Motor neuron (in vitro differentiated cells): ENCODE results near the gene B4GALNT2. TPM values are rescaled to one million over a fixed set of nuclear protein-coding genes. Genes with fewer than 3 reads are reported as not detected.

Source experiments
- ATAC-seq, 8 experiments: fragments of 200-7000 bp; cut with Tn5 transposase; replicated peaks in 6 of 8; 2 replicates each; pipeline ENCODE4 v1.8.0; 2021; ENCODE audit warnings: mild to moderate bottlenecking in 8 of 8, moderate library complexity in 8 of 8
- H3K27ac ChIP-seq, 2 donors: fragments of 250-450 bp; sonication (Bioruptor Pico); 2 replicates each; pipeline ENCODE4 v1.9.0; 2021; ENCODE audit warnings: antibody characterized with exemption in 2 of 2, mild to moderate bottlenecking in 2 of 2, moderate library complexity in 1 of 2
- H3K4me1 ChIP-seq, 2 donors: fragments of 250-450 bp; sonication (Bioruptor Pico); replicated peaks in 1 of 2; 2 replicates each; pipeline ENCODE4 v1.6.1; 2021; ENCODE audit warnings: antibody characterized with exemption in 2 of 2, mild to moderate bottlenecking in 2 of 2, moderate library complexity in 1 of 2
- H3K4me3 ChIP-seq, 5 donors: fragments of 250-450 bp; sonication (Bioruptor Pico); 2 replicates each; pipeline ENCODE4 v1.9.0; 2021; ENCODE audit warnings: antibody characterized with exemption in 5 of 5, mild to moderate bottlenecking in 5 of 5, moderate library complexity in 4 of 5
- WGBS, 10 experiments: fragments of 450-650 bp; shearing (Covaris generic); methylation state at CpG; one replicate each; pipeline ENCODE4 v1.0.0; 2022; 5-methylcytosine and 5-hydroxymethylcytosine counted together
- in situ Hi-C, 9 experiments: fragments of 400-800 bp; cut with MboI; loops; one replicate each; pipeline ENCODE4 v1.15.0; 2021; ENCODE audit warnings: low sequenced_read_pairs in 9 of 9, low pct_unique_long_range_greater_than_20kb in 2 of 9; ENCODE audit not compliant: unreplicated experiment in 9 of 9
- total RNA-seq, 8 experiments: library from RNA; unstranded; fragments of 300-600 nt; gene quantifications; 2 replicates each; pipeline versions ENCODE4 v1.2.3 to v1.2.4, GENCODE V29; 2022

Gene B4GALNT2
- total RNA-seq, 8 experiments from 2014 or later: 0.04 to 0.22 (median 0.07) TPM; not detected in 3

GRCh38 chr17:49210158-49211029, 77.8 kb downstream of the B4GALNT2 start, which contains the start of the genes ABI3 and GNGT2:
Gene ABI3 (plus strand): TSS chr17:49210707. CDS start chr17:49210725, 18 bp downstream.
Gene GNGT2 (minus strand): TSS chr17:49210574. CDS start chr17:49207422, 3,152 bp downstream.
- H3K4me1 ChIP-seq: no peaks in the 10 kb centered on the region
- 0 to 80% (median 29%) methylated on average over 1 to 9 of the region's 22 CpGs; no CpG with 5 or more reads in 3 of the 10 experiments for WGBS, 10 experiments
- in situ Hi-C loops: no loop called here
- no peak within 1 kb of the TSS for H3K27ac ChIP-seq
- no peak within 1 kb of the TSS for H3K4me3 ChIP-seq
- peak in 3 of 8 experiments; percentile 23 to 81 (median 75) for ATAC-seq

- Histone ChIP-seq H3K27ac (no peak overlapping the region), H3K4me1 (no peaks in the 10 kb centered on the region), H3K4me3 (no peak overlapping the region)
- WGBS, 10 experiments: 13 to 100% (median 54%) methylated on average over 1 to 5 of the region's 5 CpGs; no CpG with 5 or more reads in 6 of the 10 experiments
- in situ Hi-C loops: no loop called here
- ATAC-seq: no peak
Observed at GRCh38 chr17:49213399-49213798, 80.8 kb downstream of the B4GALNT2 start.

GRCh38 chr17:49213847-49214246, 81.3 kb downstream of the B4GALNT2 start:
- ATAC-seq: peak in 2 of 8 experiments; percentile 4 to 56
- no peak overlapping the region for H3K27ac ChIP-seq
- no peak overlapping the region for H3K4me3 ChIP-seq
- 20 to 90% (median 72%) methylated on average over 1 to 2 of the region's 2 CpGs; no CpG with 5 or more reads in 5 of the 10 experiments for WGBS, 10 experiments
- in situ Hi-C loops: no loop called here
- no peaks in the 10 kb centered on the region for H3K4me1 ChIP-seq

GRCh38 chr17:49214676-49215360, 82.2 kb downstream of the B4GALNT2 start:
- H3K4me1 ChIP-seq: no peaks in the 10 kb centered on the region
- peak in 1 of 8 experiments; percentile 64 for ATAC-seq
- WGBS, 10 experiments: 15 to 87% (median 68%) methylated on average over 3 to 11 of the region's 12 CpGs
- H3K27ac ChIP-seq: no peak overlapping the region
- no peak overlapping the region for H3K4me3 ChIP-seq
- in situ Hi-C loops: no loop called here

GRCh38 chr17:49216482-49216881, 83.9 kb downstream of the B4GALNT2 start:
- 60 to 100% (median 85%) methylated on average over 1 to 4 of the region's 13 CpGs; no CpG with 5 or more reads in 3 of the 10 experiments for WGBS, 10 experiments
- no peak overlapping the region for H3K4me3 ChIP-seq
- in situ Hi-C loops: no loop called here
- no peak overlapping the region for H3K27ac ChIP-seq
- ATAC-seq: no peak
- no peaks in the 10 kb centered on the region for H3K4me1 ChIP-seq

GRCh38 chr17:49216953-49217650, 84.5 kb downstream of the B4GALNT2 start:
- Histone ChIP-seq H3K27ac (no peak overlapping the region), H3K4me3 (no peak overlapping the region), H3K4me1 (no peaks in the 10 kb centered on the region)
- ATAC-seq: peak in 4 of 8 experiments; percentile 20 to 70 (median 28)
- in situ Hi-C loops: no loop called here
- WGBS, 10 experiments: 0 to 90% (median 79%) methylated on average over 1 to 6 of the region's 11 CpGs

- in situ Hi-C loops: no loop called here
- Histone ChIP-seq H3K4me3 (no peak overlapping the region), H3K27ac (no peak overlapping the region), H3K4me1 (no peaks in the 10 kb centered on the region)
- 40 to 100% (median 75%) methylated on average over 1 to 2 of the region's 17 CpGs; no CpG with 5 or more reads in 6 of the 10 experiments for WGBS, 10 experiments
- no peak for ATAC-seq
Observed at GRCh38 chr17:49217651-49218413, 85.3 kb downstream of the B4GALNT2 start.

- 60 to 100% (median 83%) methylated on average over 1 to 6 of the region's 37 CpGs; no CpG with 5 or more reads in 6 of the 10 experiments for WGBS, 10 experiments
- H3K4me1 ChIP-seq: no peaks in the 10 kb centered on the region
- ATAC-seq: peak in 1 of 8 experiments; percentile 4
- no peak overlapping the region for H3K4me3 ChIP-seq
- H3K27ac ChIP-seq: no peak overlapping the region
- in situ Hi-C loops: no loop called here
Observed at GRCh38 chr17:49218941-49219913, 86.7 kb downstream of the B4GALNT2 start.

- WGBS, 10 experiments: no CpG with 5 or more reads among the region's 15 CpGs
- H3K27ac ChIP-seq: no peak overlapping the region
- in situ Hi-C loops: no loop called here
- no peaks in the 10 kb centered on the region for H3K4me1 ChIP-seq
- no peak overlapping the region for H3K4me3 ChIP-seq
- ATAC-seq: no peak
Observed at GRCh38 chr17:49219987-49220386, 87.4 kb downstream of the B4GALNT2 start.

- ATAC-seq: peak in 1 of 8 experiments; percentile 3
- H3K4me3 ChIP-seq: no peak overlapping the region
- WGBS, 10 experiments: 3% methylated on average over 5 of the region's 9 CpGs; no CpG with 5 or more reads in 9 of the 10 experiments
- no peak overlapping the region for H3K27ac ChIP-seq
- in situ Hi-C loops: no loop called here
- no peaks in the 10 kb centered on the region for H3K4me1 ChIP-seq
Observed at GRCh38 chr17:49223168-49223516, 90.6 kb downstream of the B4GALNT2 start.

GRCh38 chr17:49223517-49224197, 91.1 kb downstream of the B4GALNT2 start:
- Histone ChIP-seq H3K4me3 (no peak overlapping the region), H3K27ac (no peak overlapping the region), H3K4me1 (no peaks in the 10 kb centered on the region)
- in situ Hi-C loops: no loop called here
- ATAC-seq: peak; percentile 9 to 69 (median 46)
- WGBS, 10 experiments: 0 to 60% (median 3%) methylated on average over 1 to 4 of the region's 31 CpGs; no CpG with 5 or more reads in 4 of the 10 experiments
